NT2/D1 (cell line): ENCODE data around the gene GDF10.

Experiments used
- YY1 ChIP-seq: IDR thresholded peaks from 2 replicates; pipeline ENCODE4 v1.6.1; 2011; ENCODE audit not compliant: insufficient read length, insufficient read depth
- ZNF274 ChIP-seq: IDR thresholded peaks from 2 replicates; pipeline ENCODE4 v1.6.1; 2011; ENCODE audit warnings: mild to moderate bottlenecking, low read depth, low read length

DNA sequence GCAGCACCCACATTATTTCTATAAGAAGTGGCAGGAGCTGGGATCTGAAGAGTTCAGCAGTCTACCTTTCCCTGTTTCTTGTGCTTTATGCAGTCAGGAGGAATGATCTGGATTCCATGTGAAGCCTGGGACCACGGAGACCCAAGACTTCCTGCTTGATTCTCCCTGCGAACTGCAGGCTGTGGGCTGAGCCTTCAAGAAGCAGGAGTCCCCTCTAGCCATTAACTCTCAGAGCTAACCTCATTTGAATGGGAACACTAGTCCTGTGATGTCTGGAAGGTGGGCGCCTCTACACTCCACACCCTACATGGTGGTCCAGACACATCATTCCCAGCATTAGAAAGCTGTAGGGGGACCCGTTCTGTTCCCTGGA is 47.3 kb downstream of the GDF10 start:
- TF ChIP-seq YY1 = no peak
- no peak for TF ChIP-seq ZNF274
